Kidney (tissue), 14 donors: ENCODE data around the gene RBM42. TPM values are rescaled to one million over a fixed set of nuclear protein-coding genes. Genes with fewer than 3 reads are reported as not detected.

Source experiments
- DNase-seq, 5 donors: peaks; one replicate each; pipeline ENCODE4 v3.0.0-alpha.2; 2013 to 2020
- FAIRE-seq: peaks from 2 replicates; lab custom pipeline; 2012; peaks lifted over from hg19 to GRCh38; lab: Jason Lieb, UNC
- H3K27ac ChIP-seq, 2 donors: one replicate each; pipeline ENCODE4 v1.7.0; 2013; ENCODE audit warnings: low read depth in 2 of 2, low read length in 2 of 2, inconsistent platforms in 1 of 2
- H3K27me3 ChIP-seq: one replicate; pipeline ENCODE4 v1.7.1; 2013; ENCODE audit warnings: low read length, inconsistent platforms; ENCODE audit not compliant: control insufficient read depth, insufficient read depth
- H3K36me3 ChIP-seq, 3 donors: one replicate each; pipeline versions ENCODE4 v1.7.0 to v1.7.1; 2013; ENCODE audit warnings: low read length in 3 of 3, control low read depth in 1 of 3, inconsistent platforms in 1 of 3; ENCODE audit not compliant: insufficient read depth in 3 of 3, control insufficient read depth in 2 of 3
- H3K4me1 ChIP-seq, 3 donors: one replicate each; pipeline versions ENCODE4 v1.7.0 to v1.7.1; 2013; ENCODE audit warnings: low read length in 3 of 3, inconsistent platforms in 1 of 3, low read depth in 1 of 3; ENCODE audit not compliant: control insufficient read depth in 2 of 3, insufficient read depth in 2 of 3
- H3K4me3 ChIP-seq, 3 donors: one replicate each; pipeline versions ENCODE4 v1.7.0 to v1.8.1; 2013; ENCODE audit warnings: low read length in 3 of 3, control low read depth in 1 of 3, inconsistent platforms in 1 of 3
- H3K9ac ChIP-seq, 3 donors: one replicate each; pipeline versions ENCODE4 v1.7.0 to v1.7.1; 2013; ENCODE audit warnings: low read length in 3 of 3, control low read depth in 1 of 3, inconsistent platforms in 1 of 3
- H3K9me3 ChIP-seq, 3 donors: one replicate each; pipeline versions ENCODE4 v1.7.0 to v1.7.1; 2013; ENCODE audit warnings: low read length in 3 of 3, control low read depth in 1 of 3, inconsistent platforms in 1 of 3; ENCODE audit not compliant: control insufficient read depth in 2 of 3, insufficient read depth in 1 of 3
- CTCF ChIP-seq: IDR thresholded peaks from 3 replicates; pipeline ENCODE4 v1.5.1; 2012; ENCODE audit warnings: mild to moderate bottlenecking, moderate library complexity, borderline replicate concordance; ENCODE audit not compliant: insufficient read depth; ENCODE audit errors: extremely low read depth
- intact Hi-C: fragments of 100-400 bp; cut with DNase I; formaldehyde crosslinking; loops from one replicate; pipeline ENCODE4 v1.11.1; 2022
- polyA plus RNA-seq: library from polyadenylated mRNA; stranded (reverse); fragments of 350-450 nt; fragmentation: Illumina TruSeq; extraction: RNeasy Lipid Tissue Mini Kit (QIAGEN cat#74804); gene quantifications from one replicate; pipeline ENCODE4 v1.2.3, GENCODE V29; 2014; ENCODE audit warnings: low read depth, low replicate concordance; ENCODE audit not compliant: insufficient read depth
- total RNA-seq: library from RNA; stranded (reverse); fragmentation: NEBNext Ultra II Directional; extraction: Animal tissue kit (Norgen Biotek cat#: 25700); gene quantifications from one replicate; pipeline ENCODE4 v1.2.1, GENCODE V29; 2021
- donor health status: control.
- donor health status: control.
- donor health status: control.
- donor health status: control.
- donor health status: control.
- donor health status: DM: yes; HTN: yes; CAD: no.
- donor health status: Normal renal cell carcinoma (clear cell type).

The RBM42 gene
- total and polyA plus RNA-seq, 2 donors from 2014 or later: 77.6 to 78.1 TPM

GRCh38 chr19:35663981-35664380, 35.1 kb downstream of the RBM42 start:
- TF ChIP-seq CTCF: no peak
- Histone ChIP-seq H3K4me1 (no peaks in the 10 kb centered on the region), H3K36me3 (peaks cover 0 to 2% (median 0%) of the 10 kb centered on the region in 3 donors), H3K9ac (no peak overlapping the region), H3K9me3 (no peaks in the 10 kb centered on the region), H3K27me3 (no peaks in the 10 kb centered on the region), H3K4me3 (no peak overlapping the region), H3K27ac (no peak overlapping the region)
- no peak for FAIRE-seq
- intact Hi-C loops: no loop called here
- no peak for DNase-seq

- H3K9ac ChIP-seq: no peak overlapping the region
- H3K27ac ChIP-seq: no peak overlapping the region
- intact Hi-C loops: no loop called here
- no peak for FAIRE-seq
- H3K4me1 ChIP-seq: no peaks in the 10 kb centered on the region
- no peak for TF ChIP-seq CTCF
- no peak for DNase-seq
- no peaks in the 10 kb centered on the region for H3K36me3 ChIP-seq
- no peak overlapping the region for H3K4me3 ChIP-seq
- H3K9me3 ChIP-seq: no peaks in the 10 kb centered on the region
- no peaks in the 10 kb centered on the region for H3K27me3 ChIP-seq
These were observed 36.3 kb downstream of the RBM42 start for GRCh38 chr19:35665157-35665556.

- Histone ChIP-seq H3K27ac (no peak overlapping the region), H3K36me3 (no peaks in the 10 kb centered on the region), H3K9me3 (no peaks in the 10 kb centered on the region), H3K4me3 (no peak overlapping the region), H3K27me3 (no peaks in the 10 kb centered on the region), H3K9ac (no peak overlapping the region), H3K4me1 (no peaks in the 10 kb centered on the region)
- FAIRE-seq: no peak
- intact Hi-C loops: no loop called here
- no peak for DNase-seq
- no peak for TF ChIP-seq CTCF
These were observed 36.8 kb downstream of the RBM42 start for GRCh38 chr19:35665604-35666003.

GRCh38 chr19:35666251-35666913, 37.5 kb downstream of the RBM42 start, which contains the start of gene UPK1A:
Gene UPK1A (plus strand): TSS chr19:35666517. CDS start chr19:35666813, 296 bp downstream.
- H3K9me3 ChIP-seq: no peaks in the 10 kb centered on the region
- no peak for TF ChIP-seq CTCF
- no peaks in the 10 kb centered on the region for H3K27me3 ChIP-seq
- FAIRE-seq: no peak
- no peak within 1 kb of the TSS for H3K4me3 ChIP-seq
- no peak within 1 kb of the TSS for H3K9ac ChIP-seq
- no peaks in the 10 kb centered on the region for H3K4me1 ChIP-seq
- H3K27ac ChIP-seq: no peak within 1 kb of the TSS
- intact Hi-C loops: no loop called here
- DNase-seq: peak in 1 of 5 donors; percentile 26
- no peaks in the 10 kb centered on the region for H3K36me3 ChIP-seq
